SU-DHL-6 (cell line): Measurements from ENCODE around the gene MRPS27.

Experiments
- CTCF ChIP-seq: fragments of 200-600 bp; sonication (generic); IDR thresholded peaks from one replicate; pipeline ENCODE4 v1.5.1; 2017; ENCODE audit warnings: antibody characterized with exemption, mild to moderate bottlenecking, low read length, moderate library complexity; ENCODE audit not compliant: insufficient read depth, poor library complexity, severe bottlenecking
- EZH2phosphoT487 ChIP-seq: fragments of 200-600 bp; sonication (generic), shearing (Covaris generic); conservative IDR thresholded peaks from 2 replicates; pipeline ENCODE4 v1.6.1; 2018; ENCODE audit warnings: mild to moderate bottlenecking, antibody characterized with exemption, low read length, moderate library complexity, mixed read lengths

- TF ChIP-seq EZH2phosphoT487 (no peak), CTCF (no peak)
Observed at GRCh38 chr5:72210888-72211678, 109.0 kb downstream of the MRPS27 start.
